ENCODE data around the gene HPSE2. TPM values are rescaled to one million over a fixed set of nuclear protein-coding genes. Genes with fewer than 3 reads are reported as not detected.

Gene HPSE2
- total RNA-seq, 1 experiment from 2014 or later = not detected

GRCh38 chr10:98410135-98410743, 825.4 kb downstream of the HPSE2 start:
- no TSS peak for BruUV-seq (replicated peaks)
- Histone ChIP-seq H3K4me3 (ENCODE audit: low read depth in 2 of 2, low read length in 2 of 2) (no peak overlapping the region), H3K27me3 (ENCODE audit: control insufficient read depth, insufficient read depth, low read length) (no peaks in the 10 kb centered on the region), H3K9me3 (ENCODE audit: control insufficient read depth, insufficient read depth, low read depth, low read length) (no peaks in the 10 kb centered on the region), H3K4me1 (ENCODE audit: control insufficient read depth, insufficient read depth, low read length) (peaks cover 6% of the 10 kb centered on the region), H3K36me3 (ENCODE audit: control insufficient read depth, insufficient read depth, low read length) (no peaks in the 10 kb centered on the region; the same call in 1 of the 2 replicates), H3K27ac (ENCODE audit: low read length) (no peak overlapping the region)
- ATAC-seq (no peak), DNase-seq (ENCODE audit: low read depth, low spot score) (no peak)
- ChIA-PET CTCF (no interaction called here), POLR2A (interaction anchor here (0.6 kb wide), 1 partner anchor 9 kb away, joined by 4 read pairs; no protein-coding TSS in a partner anchor)
- TF ChIP-seq REST (IDR thresholded peaks at IDR 0.05; ENCODE audit: insufficient read depth in 1 of 2, low read depth in 2 of 2, low read length in 1 of 2) (no peak), POLR2AphosphoS5 (IDR thresholded peaks at IDR 0.05; ENCODE audit: low read depth, low read length) (no peak), SIN3A (IDR thresholded peaks at IDR 0.05; ENCODE audit: borderline replicate concordance, insufficient read depth, low read depth, low read length) (no peak), CTCF (IDR thresholded peaks at IDR 0.05) (no peak), TCF7L2 (IDR thresholded peaks at IDR 0.05; ENCODE audit: low read depth, low read length) (no peak)
- in situ Hi-C loops (cut with HindIII; ENCODE audit: low pct_unique_long_range_greater_than_20kb, low sequenced_read_pairs) = no loop called here
- intact Hi-C loops (cut with micrococcal nuclease; ENCODE audit: unreplicated experiment) = no loop called here

GRCh38 chr10:98408799-98409198, 826.9 kb downstream of the HPSE2 start:
- no peak for TF ChIP-seq REST (IDR thresholded peaks at IDR 0.05; ENCODE audit: insufficient read depth in 1 of 2, low read depth in 2 of 2, low read length in 1 of 2)
- TF ChIP-seq POLR2AphosphoS5 (IDR thresholded peaks at IDR 0.05; ENCODE audit: low read depth, low read length) = no peak
- TF ChIP-seq CTCF (IDR thresholded peaks at IDR 0.05) = no peak
- TF ChIP-seq SIN3A (IDR thresholded peaks at IDR 0.05; ENCODE audit: borderline replicate concordance, insufficient read depth, low read depth, low read length) = no peak
- TF ChIP-seq TCF7L2 (IDR thresholded peaks at IDR 0.05; ENCODE audit: low read depth, low read length) = no peak
- POLR2A ChIA-PET = no interaction called here
- Histone ChIP-seq H3K4me1 (ENCODE audit: control insufficient read depth, insufficient read depth, low read length) (no peaks in the 10 kb centered on the region), H3K4me3 (ENCODE audit: low read depth in 2 of 2, low read length in 2 of 2) (no peak overlapping the region), H3K27me3 (ENCODE audit: control insufficient read depth, insufficient read depth, low read length) (no peaks in the 10 kb centered on the region), H3K9me3 (ENCODE audit: control insufficient read depth, insufficient read depth, low read depth, low read length) (no peaks in the 10 kb centered on the region), H3K36me3 (ENCODE audit: control insufficient read depth, insufficient read depth, low read length) (no peaks in the 10 kb centered on the region), H3K27ac (ENCODE audit: low read length) (no peak overlapping the region)
- ATAC-seq = no peak
- in situ Hi-C loops (cut with HindIII; ENCODE audit: low pct_unique_long_range_greater_than_20kb, low sequenced_read_pairs) = no loop called here
- no TSS peak for BruUV-seq (replicated peaks)
- CTCF ChIA-PET = interaction anchor here (0.5 to 0.6 kb wide), 2 partner anchors 70 to 874 kb away, joined by 4 to 6 read pairs; no protein-coding TSS in a partner anchor
- no peak for DNase-seq (ENCODE audit: low read depth, low spot score)
- intact Hi-C loops (cut with micrococcal nuclease; ENCODE audit: unreplicated experiment) = no loop called here
